CD14-positive monocyte (primary cell): Measurements from ENCODE around the gene CBFB. TPM values are rescaled to one million over a fixed set of nuclear protein-coding genes. Genes with fewer than 3 reads are reported as not detected.

Source experiments
- DNase-seq, 3 donors: peaks; one replicate each; pipeline ENCODE4 v3.0.0-alpha.2; 2011 to 2022
- H2AFZ ChIP-seq: 2 replicates; pipeline ENCODE4 v1.6.0; 2012; ENCODE audit warnings: mild to moderate bottlenecking, low read depth, low read length, inconsistent platforms; ENCODE audit not compliant: insufficient read depth, poor library complexity, severe bottlenecking
- H3K27ac ChIP-seq, 2 donors: 1 replicate in 1 of 2; 2 replicates in 1 of 2; pipeline ENCODE4 v1.5.1; 2012 to 2013; ENCODE audit warnings: low read length in 2 of 2, control low read depth in 1 of 2, inconsistent platforms in 1 of 2, low read depth in 1 of 2, mild to moderate bottlenecking in 1 of 2
- H3K27me3 ChIP-seq, 2 donors: one replicate each; pipeline versions ENCODE4 v1.6.0 to v1.6.1; 2011 to 2013; ENCODE audit warnings: low read length in 2 of 2; ENCODE audit not compliant: control insufficient read depth in 2 of 2, insufficient read depth in 2 of 2
- H3K36me3 ChIP-seq, 2 donors: replicated peaks in 1 of 2; 1 replicate in 1 of 2; 2 replicates in 1 of 2; pipeline versions ENCODE4 v1.5.1 to v1.6.1; 2012 to 2013; ENCODE audit warnings: low read length in 2 of 2, control low read depth in 1 of 2, inconsistent platforms in 1 of 2, mild to moderate bottlenecking in 1 of 2; ENCODE audit not compliant: insufficient read depth in 2 of 2, control insufficient read depth in 1 of 2
- H3K4me1 ChIP-seq, 2 donors: 1 replicate in 1 of 2; 2 replicates in 1 of 2; pipeline versions ENCODE4 v1.5.1 to v1.6.1; 2012 to 2013; ENCODE audit warnings: low read length in 2 of 2, control low read depth in 1 of 2, inconsistent platforms in 1 of 2, mild to moderate bottlenecking in 1 of 2, moderate library complexity in 1 of 2; ENCODE audit not compliant: insufficient read depth in 2 of 2, control insufficient read depth in 1 of 2
- H3K4me2 ChIP-seq: replicated peaks from 2 replicates; pipeline ENCODE3; 2012; ENCODE audit warnings: low read length, moderate library complexity, mild to moderate bottlenecking; ENCODE audit not compliant: poor library complexity, severe bottlenecking; ENCODE audit errors: extremely low read depth
- H3K4me3 ChIP-seq, 3 experiments: fragments of 200-600 bp in 1 of 3; sonication (generic) in 1 of 3; replicated peaks in 1 of 3; 1 replicate in 2 of 3; 2 replicates in 1 of 3; pipeline ENCODE4 v1.5.1; 2011 to 2013; ENCODE audit warnings: low read length in 3 of 3, mild to moderate bottlenecking in 3 of 3, control low read depth in 2 of 3, low read depth in 2 of 3, inconsistent platforms in 1 of 3, moderate library complexity in 1 of 3
- H3K79me2 ChIP-seq: 2 replicates; pipeline ENCODE4 v1.6.0; 2012; ENCODE audit warnings: mild to moderate bottlenecking, control low read depth, inconsistent platforms, low read length, moderate library complexity; ENCODE audit not compliant: insufficient read depth
- H3K9ac ChIP-seq: 2 replicates; pipeline ENCODE4 v1.6.0; 2017; ENCODE audit warnings: low read length, mild to moderate bottlenecking; ENCODE audit not compliant: insufficient read depth, poor library complexity, severe bottlenecking
- H3K9me3 ChIP-seq, 2 donors: replicated peaks in 1 of 2; 1 replicate in 1 of 2; 2 replicates in 1 of 2; pipeline versions ENCODE4 v1.5.1 to v1.6.1; 2012 to 2013; ENCODE audit warnings: low read length in 2 of 2, control low read depth in 1 of 2; ENCODE audit not compliant: control insufficient read depth in 1 of 2, insufficient read depth in 1 of 2
- H4K20me1 ChIP-seq: 2 replicates; pipeline ENCODE4 v1.6.0; 2012; ENCODE audit warnings: mild to moderate bottlenecking, low read length, control low read depth, moderate library complexity; ENCODE audit not compliant: insufficient read depth
- H3K27ac Mint-ChIP-seq, 7 donors: one replicate each; pipeline ENCODE4 v1.8.0; 2020; ENCODE audit warnings: mild to moderate bottlenecking in 7 of 7, mixed read lengths in 7 of 7, moderate library complexity in 6 of 7, inconsistent platforms in 2 of 7
- H3K27me3 Mint-ChIP-seq, 3 donors: one replicate each; pipeline ENCODE4 v1.8.0; 2021 to 2022; ENCODE audit warnings: low read depth in 3 of 3, mild to moderate bottlenecking in 3 of 3, mixed read lengths in 3 of 3, moderate library complexity in 3 of 3, inconsistent platforms in 1 of 3
- H3K36me3 Mint-ChIP-seq, 2 donors: one replicate each; pipeline ENCODE4 v1.8.0; 2020; ENCODE audit warnings: mixed read lengths in 2 of 2, inconsistent platforms in 1 of 2, mild to moderate bottlenecking in 1 of 2
- H3K4me1 Mint-ChIP-seq: one replicate; pipeline ENCODE4 v1.8.0; 2020; ENCODE audit warnings: mild to moderate bottlenecking, mixed read lengths
- H3K4me3 Mint-ChIP-seq, 2 donors: one replicate each; pipeline ENCODE4 v1.8.0; 2020; ENCODE audit warnings: mild to moderate bottlenecking in 2 of 2, mixed read lengths in 2 of 2, moderate library complexity in 1 of 2
- H3K9me3 Mint-ChIP-seq, 7 donors: one replicate each; pipeline ENCODE4 v1.8.0; 2020 to 2022; ENCODE audit warnings: mixed read lengths in 7 of 7, mild to moderate bottlenecking in 6 of 7, moderate library complexity in 6 of 7, inconsistent platforms in 2 of 7
- CTCF ChIP-seq: fragments of 200-600 bp; IDR thresholded peaks from one replicate; pipeline ENCODE4 v1.8.0; 2022; ENCODE audit warnings: antibody characterized with exemption, mild to moderate bottlenecking
- WGBS: methylation state at CpG from one replicate; pipeline ENCODE4 v1.1.5; 2013; ENCODE audit warnings: missing lambda C conversion rate; ENCODE audit not compliant: insufficient coverage; 5-methylcytosine and 5-hydroxymethylcytosine counted together
- intact Hi-C, 2 donors: fragments of 100-400 bp; cut with micrococcal nuclease; formaldehyde crosslinking; loops; one replicate each; pipeline versions ENCODE4 v1.15.0 to v1.15.1; 2023
- polyA plus RNA-seq, 3 donors: library from polyadenylated mRNA; depleted of rRNA in 1 of 3; unstranded in 2 of 3; stranded (reverse) in 1 of 3; fragments of 300-500 nt in 2 of 3; fragments of >200 nt in 1 of 3; fragmentation: Illumina TruSeq in 2 of 3; gene quantifications; 1 replicate in 2 of 3; 2 replicates in 1 of 3; pipeline ENCODE4 v1.2.3, GENCODE V29; 2012 to 2021

The CBFB gene
- polyA plus RNA-seq, 3 donors: 28.3 to 45.4 (median 29.5) TPM

- H3K9me3 Mint-ChIP-seq: no peaks in the 10 kb centered on the region
- Histone ChIP-seq H3K27ac (no peak overlapping the region), H3K4me2 (no peak overlapping the region), H4K20me1 (peaks cover 70% of the 10 kb centered on the region), H3K9me3 (no peaks in the 10 kb centered on the region), H2AFZ (no peak overlapping the region), H3K36me3 (peaks cover 12 to 47% of the 10 kb centered on the region in 2 donors), H3K79me2 (peaks cover 85% of the 10 kb centered on the region), H3K9ac (no peak overlapping the region), H3K4me1 (no peaks in the 10 kb centered on the region), H3K4me3 (no peak overlapping the region), H3K27me3 (no peaks in the 10 kb centered on the region)
- no peak overlapping the region for H3K27ac Mint-ChIP-seq
- DNase-seq: no peak
- intact Hi-C loops: no loop called here
- H3K4me3 Mint-ChIP-seq: no peak overlapping the region
- peaks cover 13% of the 10 kb centered on the region for H3K4me1 Mint-ChIP-seq
- no peak for TF ChIP-seq CTCF
- peaks cover 27 to 43% of the 10 kb centered on the region in 2 donors for H3K36me3 Mint-ChIP-seq
- H3K27me3 Mint-ChIP-seq: no peaks in the 10 kb centered on the region
- WGBS: 0% methylated on average over 1 of the region's 2 CpGs
Measured at GRCh38 chr16:67063008-67063407, 34.1 kb downstream of the CBFB start.

- no peaks in the 10 kb centered on the region for H3K27me3 ChIP-seq
- no peak overlapping the region for H3K4me3 ChIP-seq
- TF ChIP-seq CTCF: no peak
- no peak overlapping the region for H3K27ac ChIP-seq
- H3K9me3 ChIP-seq: no peaks in the 10 kb centered on the region
- H3K36me3 Mint-ChIP-seq: peaks cover 38 to 67% of the 10 kb centered on the region in 2 donors
- H4K20me1 ChIP-seq: peaks cover 23% of the 10 kb centered on the region
- H3K4me2 ChIP-seq: no peak overlapping the region
- H3K79me2 ChIP-seq: peaks cover 33% of the 10 kb centered on the region
- H3K4me3 Mint-ChIP-seq: no peak overlapping the region
- no peaks in the 10 kb centered on the region for H3K4me1 Mint-ChIP-seq
- H3K36me3 ChIP-seq: peaks cover 42 to 72% of the 10 kb centered on the region in 2 donors
- no peaks in the 10 kb centered on the region for H3K4me1 ChIP-seq
- H3K9ac ChIP-seq: no peak overlapping the region
- intact Hi-C loops: no loop called here
- no peak overlapping the region for H2AFZ ChIP-seq
- 100% methylated on average over 1 of the region's 2 CpGs for WGBS
- no peak for DNase-seq
- H3K27ac Mint-ChIP-seq: no peak overlapping the region
- no peaks in the 10 kb centered on the region for H3K9me3 Mint-ChIP-seq
- H3K27me3 Mint-ChIP-seq: no peaks in the 10 kb centered on the region
Measured at GRCh38 chr16:67068212-67068753, 39.3 kb downstream of the CBFB start.
